Astrocyte of the hippocampus (primary cell): ENCODE measurements around the gene ALDH1A3.

Experiments
- DNase-seq: peaks from one replicate; pipeline ENCODE4 v3.0.0; 2011; ENCODE audit warnings: low read depth, low spot score

ALDH1A3 gene

GRCh38 chr15:100901702-100902435 lies 22.2 kb downstream of the ALDH1A3 start:
- peak; percentile 36 for DNase-seq

- no peak for DNase-seq
Measured at GRCh38 chr15:100902436-100903167, 23.0 kb downstream of the ALDH1A3 start.

GRCh38 chr15:100903168-100903554 lies 23.5 kb downstream of the ALDH1A3 start:
- DNase-seq, result no peak

GRCh38 chr15:100905850-100906249 lies 26.2 kb downstream of the ALDH1A3 start:
- DNase-seq, result no peak

GRCh38 chr15:100908466-100908865 lies 28.8 kb downstream of the ALDH1A3 start:
- no peak for DNase-seq

GRCh38 chr15:100909565-100909964 lies 29.9 kb downstream of the ALDH1A3 start:
- DNase-seq, result no peak

- no peak for DNase-seq
Measured at GRCh38 chr15:100909989-100910955, 30.6 kb downstream of the ALDH1A3 start.

- DNase-seq, result no peak
Measured at GRCh38 chr15:100911086-100911485, 31.5 kb downstream of the ALDH1A3 start.

GRCh38 chr15:100913961-100914360 lies 34.3 kb downstream of the ALDH1A3 start:
- no peak for DNase-seq

- no peak for DNase-seq
Measured at GRCh38 chr15:100914876-100915275, 35.2 kb downstream of the ALDH1A3 start.

GRCh38 chr15:100918034-100918689 lies 38.5 kb downstream of the ALDH1A3 start:
- peak; percentile 83 for DNase-seq

- DNase-seq, result peak; percentile 62
Measured at GRCh38 chr15:100918690-100919480, 39.3 kb downstream of the ALDH1A3 start, which contains the start of gene LRRK1. TSS of gene LRRK1 (plus strand) at chr15:100919357. CDS start at chr15:100924633, 5,276 bp downstream.

GRCh38 chr15:100919481-100920405 lies 40.1 kb downstream of the ALDH1A3 start:
- peak; percentile 31 for DNase-seq

GRCh38 chr15:100920516-100921135 lies 41.0 kb downstream of the ALDH1A3 start:
- no peak for DNase-seq

GRCh38 chr15:100922192-100923040 lies 42.8 kb downstream of the ALDH1A3 start:
- DNase-seq, result no peak

GRCh38 chr15:100923076-100923475 lies 43.4 kb downstream of the ALDH1A3 start:
- DNase-seq, result no peak

- no peak for DNase-seq
Measured at GRCh38 chr15:100923902-100924301, 44.3 kb downstream of the ALDH1A3 start.

GRCh38 chr15:100924436-100924835 lies 44.8 kb downstream of the ALDH1A3 start:
- no peak for DNase-seq
